CD4-positive, alpha-beta T cell treated with Interleukin-4 for 4 hours (primary cell): ENCODE measurements around the gene KIAA0930.
A peak's percentile ranks its signal among the peaks of the same experiment; 100 is the strongest.

ENCODE experiments used
- DNase-seq: peaks from one replicate; pipeline ENCODE4 v3.0.0-alpha.2; 2020

Gene KIAA0930

DNA sequence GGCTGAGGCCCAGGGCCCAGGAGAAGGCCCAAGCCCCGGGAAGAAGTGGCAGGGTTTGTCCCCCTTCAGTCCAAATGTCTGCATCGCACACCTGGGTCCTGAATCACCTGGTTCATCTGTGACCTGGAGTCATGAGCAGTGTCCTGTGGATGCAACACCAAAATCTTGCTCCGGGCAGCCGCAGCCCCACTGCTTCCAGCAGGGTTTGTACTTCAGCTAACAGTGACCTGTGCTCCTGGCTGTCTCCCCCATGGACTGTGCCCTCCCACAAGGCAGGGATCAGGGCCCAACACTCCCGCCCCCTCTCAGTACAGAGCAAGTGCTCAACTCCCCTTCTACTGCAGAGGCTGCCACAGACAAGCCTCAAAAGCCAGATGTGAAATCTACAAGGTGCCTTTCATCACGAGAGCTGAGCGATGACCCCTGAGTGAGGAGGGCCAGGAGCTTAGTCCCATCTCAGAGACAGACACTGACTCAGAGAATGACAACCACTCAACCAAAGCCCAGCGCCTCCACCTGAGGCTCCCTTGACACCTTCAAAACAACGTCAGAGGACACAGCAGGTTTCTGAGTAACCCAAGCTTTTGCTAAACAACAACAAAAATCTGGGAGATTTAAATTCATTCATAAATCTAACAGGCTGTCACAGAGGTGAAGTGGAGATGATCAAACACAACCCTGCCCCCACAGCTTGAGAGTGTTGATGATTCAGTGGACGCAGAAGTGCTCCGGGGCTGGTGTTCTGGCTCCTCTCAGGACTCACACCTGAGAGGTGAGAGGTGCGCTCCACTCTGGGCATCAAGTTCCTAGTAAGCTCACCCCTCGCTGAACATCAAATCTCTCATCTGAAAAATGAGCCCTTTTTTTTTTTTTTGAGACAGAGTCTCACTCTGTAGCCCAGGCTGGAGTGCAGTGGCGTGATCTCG lies 3.4 kb downstream of the KIAA0930 start:
- DNase-seq, result no peak

GRCh38 chr22:45235851-45236342 lies 4.8 kb downstream of the KIAA0930 start:
- DNase-seq, result no peak

DNA sequence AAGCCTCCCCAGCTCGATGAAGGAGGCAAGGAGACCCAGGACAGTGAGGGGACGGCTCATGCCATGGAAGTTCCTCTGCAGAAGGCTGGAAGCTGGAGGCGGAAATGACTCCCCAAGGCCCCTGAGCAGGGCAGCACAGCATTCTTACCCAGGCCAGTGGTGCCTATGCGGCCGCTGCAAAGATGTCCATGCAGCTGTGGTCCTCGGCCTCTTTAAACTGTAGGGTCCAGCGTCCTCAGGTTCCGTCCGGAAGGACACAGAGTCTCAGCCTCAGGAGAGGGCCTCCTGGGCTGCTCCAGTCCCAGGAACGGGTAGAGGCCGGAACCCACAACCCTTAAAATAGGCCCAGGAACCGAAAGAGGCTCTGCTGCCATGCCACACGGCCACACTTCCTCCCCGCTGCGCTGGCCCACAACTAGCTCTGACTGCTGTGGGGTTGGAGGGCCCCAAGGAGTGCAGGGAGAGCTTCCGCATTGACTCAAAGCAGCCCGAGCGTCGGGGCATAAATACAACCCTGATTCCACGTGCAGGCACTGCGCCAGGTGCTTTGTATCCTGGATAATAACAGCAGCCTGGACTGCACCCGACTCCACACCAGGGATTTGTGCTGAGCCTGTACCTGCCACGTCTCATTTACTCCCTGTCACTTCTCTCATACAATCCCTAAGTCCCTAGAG lies 5.5 kb downstream of the KIAA0930 start:
- DNase-seq, result no peak

DNA sequence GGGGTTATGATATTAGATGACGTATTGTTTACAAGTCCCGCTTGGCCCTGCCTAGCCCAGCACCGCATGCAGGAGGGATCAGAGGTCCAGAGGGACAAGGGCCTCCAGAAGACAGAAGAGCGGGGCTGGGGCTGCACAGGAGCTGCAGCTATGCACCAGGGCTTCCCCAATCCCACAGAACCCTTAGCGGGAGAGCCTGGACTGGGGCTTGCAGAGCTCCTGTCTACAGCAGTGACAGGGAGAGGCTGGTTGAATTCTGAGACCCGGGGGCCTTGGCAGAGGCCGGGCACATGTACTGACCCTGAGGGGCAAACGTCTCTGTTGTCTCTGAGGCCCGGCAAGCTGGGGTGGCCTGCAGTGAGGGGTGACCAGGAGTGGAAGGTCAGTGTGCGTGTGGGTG lies 6.9 kb downstream of the KIAA0930 start:
- DNase-seq, result no peak

GRCh38 chr22:45233386-45233785 lies 7.3 kb downstream of the KIAA0930 start:
- DNase-seq, result no peak

GRCh38 chr22:45231293-45231692 lies 9.4 kb downstream of the KIAA0930 start:
- no peak for DNase-seq

- DNase-seq, result no peak
These were observed 10.5 kb downstream of the KIAA0930 start for GRCh38 chr22:45230026-45230721.

- DNase-seq, result no peak
These were observed 11.5 kb downstream of the KIAA0930 start for GRCh38 chr22:45229181-45229580.

DNA sequence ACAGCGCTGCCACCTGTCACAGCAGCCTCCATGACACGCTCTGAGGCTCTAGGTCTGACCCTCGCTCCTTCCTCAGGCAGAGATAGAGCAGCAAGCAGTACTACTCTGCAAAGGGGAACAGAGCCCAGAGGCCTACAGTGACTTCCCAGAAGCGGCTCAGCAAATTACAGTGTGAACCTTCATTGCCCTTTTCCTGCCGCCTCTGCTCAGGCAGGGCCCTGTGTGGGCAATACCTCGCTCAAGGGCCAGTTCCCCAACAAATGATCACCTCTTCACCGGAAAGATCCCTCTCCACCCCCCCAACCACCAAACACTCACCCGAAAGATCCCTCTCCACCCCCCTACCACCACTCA lies 12.3 kb downstream of the KIAA0930 start:
- DNase-seq, result no peak

GRCh38 chr22:45227645-45228400 lies 12.9 kb downstream of the KIAA0930 start:
- DNase-seq, result no peak

GRCh38 chr22:45226503-45227186 lies 14.0 kb downstream of the KIAA0930 start:
- DNase-seq, result no peak

DNA sequence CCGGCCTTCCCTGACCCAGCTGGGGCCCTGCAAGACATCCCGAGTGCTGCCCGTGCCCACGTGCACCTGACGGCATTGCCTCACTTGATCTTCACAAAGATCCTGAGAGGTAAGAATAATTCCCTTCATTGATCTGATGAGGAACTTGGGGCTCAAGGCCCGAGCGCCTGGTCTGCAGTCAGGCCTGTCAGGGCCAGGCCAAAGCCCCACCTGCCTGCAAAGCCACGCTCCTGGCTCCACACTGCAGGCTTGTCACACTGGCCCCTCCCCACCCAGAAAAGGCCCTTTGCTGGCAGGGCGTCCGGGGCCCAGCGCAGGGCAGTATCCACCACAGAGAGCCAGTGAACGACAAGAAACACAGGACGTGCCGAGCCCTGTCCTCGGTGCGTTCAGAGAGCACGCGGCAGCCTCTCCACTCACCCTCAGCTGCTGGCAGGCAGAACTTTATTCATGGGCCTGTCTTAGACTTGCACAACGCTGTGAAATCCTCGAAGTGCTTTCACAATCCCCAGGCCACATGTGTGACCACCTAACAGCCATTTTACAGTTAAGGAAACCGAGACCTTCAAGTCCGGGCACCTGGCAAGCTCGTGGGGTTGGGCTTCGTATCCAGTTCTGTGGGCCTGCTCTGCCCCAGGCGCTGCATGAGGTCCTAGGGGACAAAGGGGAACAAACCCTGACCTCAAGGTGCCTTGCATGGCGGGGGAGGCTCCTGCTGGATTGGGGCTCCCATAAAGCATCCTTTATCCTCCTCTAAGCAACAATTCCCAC lies 14.8 kb downstream of the KIAA0930 start:
- no peak for DNase-seq

GRCh38 chr22:45224988-45225731 lies 15.5 kb downstream of the KIAA0930 start:
- DNase-seq, result no peak

DNA sequence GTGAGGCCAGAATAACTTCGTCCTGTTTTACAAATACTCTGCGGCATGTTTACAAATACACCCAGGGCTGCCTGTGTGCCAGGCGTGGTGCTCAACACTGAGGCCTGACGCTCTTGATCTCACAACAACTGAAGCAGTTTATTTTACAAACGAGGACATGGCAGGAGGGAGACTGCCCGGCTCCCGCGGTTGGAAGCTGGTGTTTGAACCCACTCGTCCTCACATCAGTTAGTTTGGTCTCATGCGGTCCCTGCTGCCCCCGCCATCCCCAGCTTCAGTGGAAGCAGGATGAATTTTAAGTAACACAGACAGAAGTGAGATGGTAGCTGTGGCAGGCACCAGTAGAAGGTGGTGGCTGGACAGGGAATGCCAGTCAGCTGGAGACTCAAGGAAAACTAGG lies 16.4 kb downstream of the KIAA0930 start:
- no peak for DNase-seq

- DNase-seq, result no peak
These were observed 17.2 kb downstream of the KIAA0930 start for GRCh38 chr22:45223304-45224117.

GRCh38 chr22:45221201-45221600 lies 19.5 kb downstream of the KIAA0930 start:
- no peak for DNase-seq

DNA sequence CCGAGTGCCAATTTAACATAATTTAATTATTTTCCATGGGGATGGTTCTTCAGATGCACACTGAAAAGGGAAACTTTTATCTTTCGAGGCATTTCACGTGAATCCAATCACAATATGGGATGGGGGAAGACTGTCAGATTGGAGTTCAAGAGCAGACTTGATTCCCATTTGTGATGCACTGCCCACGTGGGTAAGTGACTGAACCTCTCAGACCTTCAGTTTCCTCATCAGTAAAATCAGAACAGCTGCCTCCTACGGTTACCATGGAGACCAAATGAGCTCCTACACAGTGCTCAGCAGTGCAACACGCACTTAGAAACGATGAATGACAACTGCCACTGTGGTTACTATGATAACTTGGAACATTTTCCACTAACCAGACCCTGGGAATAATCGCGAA lies 21.7 kb downstream of the KIAA0930 start:
- peak; percentile 33 for DNase-seq

- no peak for DNase-seq
These were observed 22.9 kb downstream of the KIAA0930 start for GRCh38 chr22:45217806-45218205.

DNA sequence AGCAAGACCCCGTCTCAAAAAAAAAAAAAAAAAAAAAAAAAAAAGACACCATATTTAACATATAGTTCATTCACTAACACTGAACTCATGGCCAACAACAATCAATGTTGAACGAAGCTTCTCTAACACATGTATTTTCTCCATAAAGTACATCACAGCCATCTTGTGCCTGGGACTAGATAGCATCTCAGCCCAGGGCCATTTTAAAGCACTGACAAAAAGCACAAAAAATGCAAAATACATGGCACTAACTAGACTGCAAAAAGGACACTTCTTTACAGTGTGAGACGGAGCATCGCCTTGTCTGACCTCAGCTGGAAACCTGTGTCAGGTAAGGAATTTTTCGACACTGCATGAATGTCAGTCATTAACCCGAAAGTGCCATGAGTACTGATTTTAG lies 23.3 kb downstream of the KIAA0930 start:
- DNase-seq, result no peak
